Nephron (organoid): ENCODE results near the gene FTO.

ENCODE experiments used
- H3K27ac Mint-ChIP-seq, 3 experiments: 2 replicates each; pipeline ENCODE4 v1.8.0; 2020; ENCODE audit warnings: mixed read lengths in 3 of 3, mild to moderate bottlenecking in 2 of 3, moderate library complexity in 1 of 3
- H3K27me3 Mint-ChIP-seq: 2 replicates; pipeline ENCODE4 v1.8.0; 2021; ENCODE audit warnings: low read depth, mild to moderate bottlenecking, moderate library complexity, mixed read lengths
- H3K36me3 Mint-ChIP-seq: 2 replicates; pipeline ENCODE4 v1.8.0; 2020; ENCODE audit warnings: low read depth, mixed read lengths
- H3K4me1 Mint-ChIP-seq: 2 replicates; pipeline ENCODE4 v1.8.0; 2020; ENCODE audit warnings: mixed read lengths
- H3K4me3 Mint-ChIP-seq, 3 experiments: 2 replicates each; pipeline ENCODE4 v1.8.0; 2020; ENCODE audit warnings: mild to moderate bottlenecking in 3 of 3, mixed read lengths in 3 of 3, moderate library complexity in 2 of 3
- H3K9me3 Mint-ChIP-seq: 2 replicates; pipeline ENCODE4 v1.8.0; 2020; ENCODE audit warnings: mixed read lengths
- TF ChIP-seq, protein P1 (sequence below), 3 experiments: fragments of 200-600 bp; sonication (generic); IDR thresholded peaks; one replicate each; pipeline ENCODE4 v1.5.0; 2021; ENCODE audit warnings: antibody characterized with exemption in 3 of 3; ENCODE audit not compliant: unreplicated experiment in 3 of 3

The FTO gene

DNA sequence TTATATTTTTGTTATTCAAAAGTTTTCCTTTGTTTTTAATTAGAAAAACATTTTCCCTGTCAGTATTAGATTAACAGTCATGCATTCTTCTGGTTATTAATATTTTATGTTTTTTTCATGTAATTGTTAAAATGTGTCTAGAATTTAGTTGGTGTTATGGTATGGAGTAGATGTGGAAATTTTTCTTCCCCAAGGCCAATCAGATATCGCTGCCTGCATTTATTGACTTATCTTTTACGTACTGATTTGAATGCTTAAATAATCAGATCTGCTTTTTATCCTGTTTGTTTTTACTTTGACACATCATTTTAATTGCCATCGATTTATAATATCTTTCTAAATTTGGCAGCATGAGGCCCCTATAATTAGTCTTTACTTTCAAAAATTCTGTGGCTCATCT is 13.6 kb downstream of the FTO start:
- TF ChIP-seq, protein P1, sequence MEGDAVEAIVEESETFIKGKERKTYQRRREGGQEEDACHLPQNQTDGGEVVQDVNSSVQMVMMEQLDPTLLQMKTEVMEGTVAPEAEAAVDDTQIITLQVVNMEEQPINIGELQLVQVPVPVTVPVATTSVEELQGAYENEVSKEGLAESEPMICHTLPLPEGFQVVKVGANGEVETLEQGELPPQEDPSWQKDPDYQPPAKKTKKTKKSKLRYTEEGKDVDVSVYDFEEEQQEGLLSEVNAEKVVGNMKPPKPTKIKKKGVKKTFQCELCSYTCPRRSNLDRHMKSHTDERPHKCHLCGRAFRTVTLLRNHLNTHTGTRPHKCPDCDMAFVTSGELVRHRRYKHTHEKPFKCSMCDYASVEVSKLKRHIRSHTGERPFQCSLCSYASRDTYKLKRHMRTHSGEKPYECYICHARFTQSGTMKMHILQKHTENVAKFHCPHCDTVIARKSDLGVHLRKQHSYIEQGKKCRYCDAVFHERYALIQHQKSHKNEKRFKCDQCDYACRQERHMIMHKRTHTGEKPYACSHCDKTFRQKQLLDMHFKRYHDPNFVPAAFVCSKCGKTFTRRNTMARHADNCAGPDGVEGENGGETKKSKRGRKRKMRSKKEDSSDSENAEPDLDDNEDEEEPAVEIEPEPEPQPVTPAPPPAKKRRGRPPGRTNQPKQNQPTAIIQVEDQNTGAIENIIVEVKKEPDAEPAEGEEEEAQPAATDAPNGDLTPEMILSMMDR (IDR thresholded peaks at IDR 0.05; ENCODE audit: unreplicated experiment in 3 of 3) = no peak
- no peaks in the 10 kb centered on the region for H3K9me3 Mint-ChIP-seq
- no peak overlapping the region for H3K4me3 Mint-ChIP-seq
- H3K27ac Mint-ChIP-seq = no peak overlapping the region
- H3K4me1 Mint-ChIP-seq = peaks cover 24% of the 10 kb centered on the region
- no peaks in the 10 kb centered on the region for H3K27me3 Mint-ChIP-seq
- peaks cover 4% of the 10 kb centered on the region for H3K36me3 Mint-ChIP-seq

DNA sequence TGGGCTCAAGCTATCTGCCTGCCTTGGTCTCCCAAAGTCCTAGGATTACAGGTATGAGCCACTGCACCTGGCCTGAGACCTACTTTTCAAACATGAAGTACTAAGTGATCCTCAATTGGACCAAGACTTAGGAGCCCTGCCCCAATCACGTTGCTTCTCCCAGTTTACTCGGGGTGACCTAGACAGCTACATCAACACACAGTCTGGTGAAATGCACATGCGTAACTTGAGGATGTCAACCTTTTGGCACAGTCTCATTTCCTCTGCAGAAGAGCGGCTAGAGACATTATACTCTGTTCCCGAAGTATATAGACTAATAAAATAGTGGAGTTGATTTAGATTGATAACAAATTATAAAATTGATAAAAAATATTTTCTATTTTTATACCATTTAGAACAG is 17.1 kb downstream of the FTO start:
- Mint-ChIP-seq H3K9me3 (no peaks in the 10 kb centered on the region), H3K36me3 (peaks cover 4% of the 10 kb centered on the region), H3K27ac (no peak overlapping the region), H3K4me1 (peaks cover 10% of the 10 kb centered on the region), H3K4me3 (no peak overlapping the region), H3K27me3 (no peaks in the 10 kb centered on the region)
- TF ChIP-seq, protein P1 (IDR thresholded peaks at IDR 0.05; ENCODE audit: unreplicated experiment in 3 of 3) = no peak

- H3K9me3 Mint-ChIP-seq = no peaks in the 10 kb centered on the region
- no peaks in the 10 kb centered on the region for H3K27me3 Mint-ChIP-seq
- peak overlapping the region; percentile 29 to 62 (median 38) for H3K27ac Mint-ChIP-seq
- H3K4me3 Mint-ChIP-seq = no peak overlapping the region
- peaks cover 28% of the 10 kb centered on the region for H3K4me1 Mint-ChIP-seq
- TF ChIP-seq, protein P1 (IDR thresholded peaks at IDR 0.05; ENCODE audit: unreplicated experiment in 3 of 3) = no peak
- peaks cover 4% of the 10 kb centered on the region for H3K36me3 Mint-ChIP-seq
These were observed 22.7 kb downstream of the FTO start for GRCh38 chr16:53726625-53727024.

- Mint-ChIP-seq H3K36me3 (no peaks in the 10 kb centered on the region), H3K27me3 (no peaks in the 10 kb centered on the region), H3K27ac (no peak overlapping the region), H3K4me1 (peaks cover 19% of the 10 kb centered on the region), H3K9me3 (no peaks in the 10 kb centered on the region), H3K4me3 (no peak overlapping the region)
- TF ChIP-seq, protein P1 (IDR thresholded peaks at IDR 0.05; ENCODE audit: unreplicated experiment in 3 of 3) = no peak
These were observed 26.7 kb downstream of the FTO start for GRCh38 chr16:53730693-53731092.

DNA sequence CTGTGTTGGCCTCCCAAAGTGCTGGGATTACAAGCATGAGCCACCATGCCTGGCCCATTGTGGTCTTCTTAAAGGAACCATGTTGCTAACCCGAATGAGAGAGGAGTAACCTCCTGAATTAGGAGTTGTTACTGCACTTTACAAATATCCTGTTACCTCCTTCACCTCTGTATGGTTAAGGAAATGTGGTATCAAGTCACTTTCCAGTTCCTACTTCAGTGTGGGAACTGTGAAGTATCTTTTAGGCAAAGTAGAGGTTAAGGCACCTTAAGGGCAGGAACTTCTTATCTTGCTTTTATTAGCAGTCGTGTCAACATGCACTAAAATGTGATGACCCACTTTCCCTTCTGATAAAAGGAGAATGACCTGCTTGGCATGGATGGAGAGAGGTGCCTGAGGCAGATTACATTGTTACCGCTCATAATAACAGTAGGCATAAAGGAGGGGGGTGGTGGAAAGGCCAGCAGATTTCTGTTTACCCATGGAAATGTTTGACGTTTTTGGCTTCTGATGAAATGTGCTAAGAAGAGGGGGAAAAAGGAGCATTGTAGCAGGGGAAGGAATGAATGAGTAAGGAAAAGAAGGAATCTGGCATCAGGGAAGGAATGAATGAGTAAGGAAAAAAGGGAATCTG is 28.5 kb downstream of the FTO start:
- Mint-ChIP-seq H3K4me3 (no peak overlapping the region), H3K9me3 (no peaks in the 10 kb centered on the region), H3K4me1 (peaks cover 14% of the 10 kb centered on the region), H3K27me3 (no peaks in the 10 kb centered on the region), H3K36me3 (no peaks in the 10 kb centered on the region), H3K27ac (no peak overlapping the region)
- TF ChIP-seq, protein P1 (IDR thresholded peaks at IDR 0.05; ENCODE audit: unreplicated experiment in 3 of 3) = no peak

DNA sequence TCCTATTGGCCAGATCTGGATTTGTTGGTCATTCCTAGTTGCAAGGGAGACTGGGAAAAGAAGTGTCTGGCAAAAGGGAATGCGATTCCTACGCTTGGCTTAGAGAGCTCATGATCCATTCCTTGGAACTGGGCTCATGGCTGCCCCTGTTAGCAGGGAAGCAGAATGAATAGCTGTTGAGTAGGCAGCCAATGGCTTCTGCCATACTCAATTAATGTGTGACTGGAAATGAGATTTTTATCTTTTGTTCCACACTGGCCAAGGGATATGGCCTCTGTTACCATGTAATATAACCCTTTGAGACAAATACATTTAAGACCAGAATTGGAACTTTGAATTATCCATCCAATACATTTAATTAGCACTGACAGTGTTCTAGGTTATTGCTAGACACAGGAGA is 31.0 kb downstream of the FTO start:
- Mint-ChIP-seq H3K27ac (no peak overlapping the region), H3K36me3 (no peaks in the 10 kb centered on the region), H3K4me1 (peaks cover 10% of the 10 kb centered on the region), H3K27me3 (no peaks in the 10 kb centered on the region), H3K9me3 (no peaks in the 10 kb centered on the region), H3K4me3 (no peak overlapping the region)
- TF ChIP-seq, protein P1 (IDR thresholded peaks at IDR 0.05; ENCODE audit: unreplicated experiment in 3 of 3) = no peak
